Kidney epithelial cell (primary cell): Measurements from ENCODE around the gene CABLES1. TPM values are rescaled to one million over a fixed set of nuclear protein-coding genes. Genes with fewer than 3 reads are reported as not detected.
A peak's percentile ranks its signal among the peaks of the same experiment; 100 is the strongest.

Experiments used
- DNase-seq: peaks from one replicate; pipeline ENCODE4 v3.0.0-alpha.2; 2010; ENCODE audit warnings: low read depth
- H3K27me3 ChIP-seq: 2 replicates; pipeline ENCODE4 v1.6.0; 2011; ENCODE audit warnings: low read length; ENCODE audit not compliant: control insufficient read depth, insufficient read depth
- H3K36me3 ChIP-seq: 2 replicates; pipeline ENCODE4 v1.5.1; 2011; ENCODE audit warnings: low read length; ENCODE audit not compliant: control insufficient read depth, insufficient read depth
- H3K4me3 ChIP-seq: 2 replicates; pipeline ENCODE4 v1.5.1; 2011; ENCODE audit warnings: low read depth, mild to moderate bottlenecking, control low read depth, low read length
- total RNA-seq: library from RNA; depleted of rRNA; stranded (reverse); fragments of >200 nt; gene quantifications from 2 replicates; pipeline ENCODE4 v1.2.3, GENCODE V29; 2015
- TF ChIP-seq, protein P1 (sequence below): IDR thresholded peaks from 2 replicates; pipeline ENCODE4 v1.5.1; 2011; ENCODE audit warnings: mild to moderate bottlenecking, moderate library complexity, low read length, control low read depth, inconsistent platforms; ENCODE audit not compliant: insufficient read depth, poor library complexity, severe bottlenecking

CABLES1 gene
- total RNA-seq, 1 donor from 2014 or later, result 9.6 TPM

DNA sequence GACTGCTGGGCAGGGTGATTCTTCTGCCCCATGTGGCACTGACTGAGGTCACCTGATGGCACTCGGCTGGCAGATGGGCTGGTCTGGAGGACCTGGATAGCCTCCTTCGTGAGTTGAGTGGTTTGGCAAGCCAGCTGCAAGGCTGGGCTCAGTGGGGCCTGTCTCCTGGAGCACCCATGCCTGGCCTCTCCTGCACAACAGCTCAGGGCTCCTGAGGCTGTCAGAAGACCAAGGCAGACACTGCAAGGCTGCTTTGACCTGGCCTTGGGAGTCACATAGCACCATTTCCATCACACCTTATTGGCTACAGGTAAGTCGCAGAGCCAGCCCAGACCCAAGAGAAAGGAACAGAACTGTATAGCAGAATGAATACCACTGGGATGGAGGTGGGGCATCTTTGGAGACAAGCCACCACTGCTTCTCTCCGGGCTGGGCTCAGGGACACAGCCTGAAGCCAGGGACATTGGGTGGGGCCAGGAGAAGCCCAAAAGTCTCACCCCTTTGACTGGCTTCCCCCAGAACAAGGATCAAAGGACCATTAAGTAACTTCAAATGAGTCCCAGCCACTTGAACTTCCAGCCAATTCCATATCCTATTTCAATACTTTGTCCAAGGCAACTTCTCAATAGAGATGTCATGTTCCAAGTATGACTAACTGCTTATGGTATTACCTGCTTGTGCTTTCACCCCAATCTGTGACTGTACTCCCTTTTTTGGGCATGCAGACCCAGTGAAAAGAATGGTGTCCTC lies 156.3 kb downstream of the CABLES1 start:
- Histone ChIP-seq H3K27me3 (no peaks in the 10 kb centered on the region), H3K4me3 (no peak overlapping the region), H3K36me3 (no peaks in the 10 kb centered on the region)
- TF ChIP-seq, protein P1, sequence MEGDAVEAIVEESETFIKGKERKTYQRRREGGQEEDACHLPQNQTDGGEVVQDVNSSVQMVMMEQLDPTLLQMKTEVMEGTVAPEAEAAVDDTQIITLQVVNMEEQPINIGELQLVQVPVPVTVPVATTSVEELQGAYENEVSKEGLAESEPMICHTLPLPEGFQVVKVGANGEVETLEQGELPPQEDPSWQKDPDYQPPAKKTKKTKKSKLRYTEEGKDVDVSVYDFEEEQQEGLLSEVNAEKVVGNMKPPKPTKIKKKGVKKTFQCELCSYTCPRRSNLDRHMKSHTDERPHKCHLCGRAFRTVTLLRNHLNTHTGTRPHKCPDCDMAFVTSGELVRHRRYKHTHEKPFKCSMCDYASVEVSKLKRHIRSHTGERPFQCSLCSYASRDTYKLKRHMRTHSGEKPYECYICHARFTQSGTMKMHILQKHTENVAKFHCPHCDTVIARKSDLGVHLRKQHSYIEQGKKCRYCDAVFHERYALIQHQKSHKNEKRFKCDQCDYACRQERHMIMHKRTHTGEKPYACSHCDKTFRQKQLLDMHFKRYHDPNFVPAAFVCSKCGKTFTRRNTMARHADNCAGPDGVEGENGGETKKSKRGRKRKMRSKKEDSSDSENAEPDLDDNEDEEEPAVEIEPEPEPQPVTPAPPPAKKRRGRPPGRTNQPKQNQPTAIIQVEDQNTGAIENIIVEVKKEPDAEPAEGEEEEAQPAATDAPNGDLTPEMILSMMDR, result no peak
- no peak for DNase-seq

DNA sequence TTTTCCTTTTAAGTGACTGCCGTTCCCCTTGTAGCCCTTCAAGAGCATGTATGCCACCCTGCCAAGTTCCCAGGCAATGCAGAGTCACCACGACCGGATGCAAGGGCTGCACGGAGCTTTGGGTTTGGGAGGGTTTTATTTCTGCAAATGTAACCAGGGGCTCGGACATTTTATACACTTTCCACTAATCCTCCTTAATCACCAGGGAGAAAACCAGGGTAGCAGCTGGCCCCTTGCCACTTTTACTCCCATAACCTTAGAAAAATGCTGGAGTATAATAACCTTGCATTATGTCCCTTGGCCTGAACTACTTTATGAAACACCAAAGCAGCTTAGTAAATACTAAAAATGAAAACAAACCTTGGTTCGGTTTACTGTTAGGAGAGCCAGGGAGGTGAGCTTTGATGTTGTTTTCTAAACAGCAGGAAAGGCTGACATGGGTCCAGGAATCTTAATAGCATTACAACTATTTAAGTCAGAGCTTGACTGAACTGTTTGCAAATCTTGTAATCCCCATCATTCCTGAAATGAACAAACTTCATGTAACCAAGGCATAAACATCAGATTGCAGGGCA lies 165.0 kb downstream of the CABLES1 start:
- TF ChIP-seq, protein P1, result no peak
- no peak for DNase-seq
- H3K36me3 ChIP-seq, result no peaks in the 10 kb centered on the region
- no peak overlapping the region for H3K4me3 ChIP-seq
- H3K27me3 ChIP-seq, result no peaks in the 10 kb centered on the region

DNA sequence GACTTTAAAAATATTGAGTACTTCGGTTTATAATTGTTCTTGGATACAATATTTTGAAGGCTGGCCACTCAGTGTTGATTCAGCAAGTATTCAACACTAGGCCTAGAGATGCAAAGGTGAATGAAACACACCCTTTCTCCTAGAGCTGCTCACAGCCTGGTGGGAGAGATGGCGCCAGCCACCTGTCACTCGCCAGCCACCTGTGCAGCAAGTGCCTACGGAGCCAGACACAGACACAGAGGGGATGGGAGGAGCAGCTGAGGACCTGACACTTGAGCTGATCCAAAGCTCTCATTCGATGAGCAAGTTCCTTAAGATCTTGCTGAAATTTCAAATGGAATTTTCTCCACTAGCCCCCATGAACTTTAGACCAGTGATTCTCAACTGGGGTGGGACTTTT lies 166.7 kb downstream of the CABLES1 start:
- Histone ChIP-seq H3K36me3 (no peaks in the 10 kb centered on the region), H3K4me3 (no peak overlapping the region), H3K27me3 (no peaks in the 10 kb centered on the region)
- no peak for DNase-seq
- TF ChIP-seq, protein P1, result no peak

DNA sequence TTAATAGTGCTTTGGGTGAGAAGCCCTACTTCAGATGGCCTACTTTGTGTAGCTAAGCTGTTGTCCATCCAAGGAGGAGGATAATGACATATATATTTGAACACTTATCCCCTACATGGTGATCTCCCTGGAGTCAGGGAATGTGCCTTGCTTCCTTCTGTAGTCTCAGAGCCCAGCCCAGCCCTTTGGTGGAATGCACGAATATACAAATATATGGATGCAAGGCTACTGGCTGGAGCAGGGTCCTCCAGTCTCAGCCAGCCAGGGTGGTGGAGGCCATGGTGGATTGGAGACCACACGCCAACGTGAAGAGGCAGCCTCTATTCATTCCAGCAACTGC lies 167.2 kb downstream of the CABLES1 start:
- Histone ChIP-seq H3K36me3 (no peaks in the 10 kb centered on the region), H3K27me3 (no peaks in the 10 kb centered on the region), H3K4me3 (no peak overlapping the region)
- TF ChIP-seq, protein P1, result no peak
- no peak for DNase-seq

DNA sequence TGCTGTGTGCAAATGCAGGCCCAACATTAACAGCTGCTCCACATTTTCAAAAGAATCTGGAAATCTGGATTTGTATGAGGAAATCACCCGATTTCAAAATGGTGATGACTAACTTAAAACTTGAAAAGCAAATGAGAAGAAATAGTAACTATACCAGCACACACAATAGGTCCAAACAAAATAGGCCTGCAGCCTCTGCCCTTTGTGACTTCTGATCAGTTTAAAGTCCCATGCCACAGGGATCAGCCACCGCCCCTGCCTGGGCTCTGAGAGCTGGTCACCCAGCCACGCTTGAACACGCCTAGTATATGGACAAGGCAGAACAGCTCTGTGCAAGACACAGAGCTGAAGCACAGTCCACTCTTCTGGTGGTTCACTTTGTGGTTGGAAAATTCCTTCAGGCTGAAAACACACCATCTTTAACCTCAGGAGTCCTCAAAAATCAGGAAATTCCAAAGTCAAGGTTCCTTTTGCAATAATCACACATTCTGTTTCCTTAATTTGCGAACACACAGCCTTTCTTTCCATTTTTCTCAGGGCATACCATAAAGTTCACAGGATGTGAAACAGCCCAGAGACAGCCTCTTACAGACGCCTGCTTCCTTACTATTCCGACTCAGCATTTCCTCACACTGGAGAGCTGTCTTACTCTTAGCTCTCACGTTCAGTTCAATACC lies 167.7 kb downstream of the CABLES1 start:
- no peaks in the 10 kb centered on the region for H3K27me3 ChIP-seq
- H3K4me3 ChIP-seq, result no peak overlapping the region
- no peaks in the 10 kb centered on the region for H3K36me3 ChIP-seq
- peak; percentile 52 for DNase-seq
- TF ChIP-seq, protein P1, result no peak
